GM19193 (cell line): ENCODE data around the gene STAT5A.

Experiments
- POLR2A ChIP-seq: IDR thresholded peaks from 4 replicates; pipeline ENCODE4 v1.6.1; 2011; ENCODE audit not compliant: insufficient read depth, insufficient read length; ENCODE audit errors: extremely low read depth

STAT5A gene

DNA sequence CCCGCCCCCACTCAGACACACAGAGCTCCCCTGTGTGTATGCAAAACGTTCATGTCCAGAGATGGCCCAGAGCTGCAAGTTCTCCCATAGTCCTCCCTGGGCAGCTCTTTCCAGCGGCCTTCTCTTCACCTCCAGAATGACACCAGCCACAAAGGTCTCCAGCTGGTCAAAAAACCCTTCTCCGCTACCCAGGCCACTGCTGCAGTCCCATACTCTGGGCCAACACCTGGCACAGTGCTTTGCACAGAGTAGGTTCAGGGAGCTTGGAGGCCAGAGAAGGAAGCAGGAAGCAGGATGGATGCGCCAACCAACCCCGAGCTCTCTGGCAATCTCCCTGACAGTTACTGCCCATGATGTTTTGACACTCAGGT, 11.0 kb upstream of the STAT5A start:
- no peak for TF ChIP-seq POLR2A

DNA sequence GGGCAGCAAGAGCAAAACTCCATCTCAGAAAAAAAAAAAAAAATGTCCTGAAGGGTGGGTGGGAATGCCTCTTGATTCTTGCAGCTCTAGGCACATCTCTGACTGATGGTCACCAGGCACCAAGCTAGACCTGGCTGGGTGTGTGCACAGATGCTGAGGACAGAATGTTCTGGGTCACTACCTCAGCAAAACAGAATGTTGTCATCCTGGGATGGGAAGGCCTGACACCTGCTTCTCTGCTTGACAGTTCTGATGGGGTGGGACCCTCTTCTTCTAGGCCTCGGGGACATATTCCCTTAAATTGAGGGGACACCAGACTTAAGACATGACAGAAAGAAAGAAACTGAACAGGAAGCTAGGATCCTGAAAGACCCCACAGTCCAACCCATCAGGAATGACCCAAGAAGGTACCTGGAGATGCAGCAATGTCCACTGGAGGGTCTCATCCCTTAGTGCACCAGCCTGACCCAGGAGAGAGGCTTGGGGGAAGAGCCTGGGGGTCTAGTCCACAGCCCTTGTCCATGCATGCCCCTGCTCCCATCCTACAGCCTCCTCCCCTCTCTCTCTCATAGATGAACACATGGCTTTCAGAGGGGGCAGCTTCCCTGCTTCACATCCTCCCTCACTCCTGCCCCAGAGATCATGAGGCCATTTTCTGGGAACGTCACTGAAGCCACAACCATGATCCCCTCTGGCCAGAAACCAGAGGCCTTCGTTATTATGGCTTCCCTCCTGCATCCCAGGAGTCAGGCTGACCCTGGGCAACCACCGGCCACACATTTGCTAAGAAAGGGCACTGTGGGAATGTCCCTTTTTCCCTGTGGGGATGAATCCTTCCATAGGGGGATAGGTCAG, 8.3 kb upstream of the STAT5A start:
- no peak for TF ChIP-seq POLR2A

DNA sequence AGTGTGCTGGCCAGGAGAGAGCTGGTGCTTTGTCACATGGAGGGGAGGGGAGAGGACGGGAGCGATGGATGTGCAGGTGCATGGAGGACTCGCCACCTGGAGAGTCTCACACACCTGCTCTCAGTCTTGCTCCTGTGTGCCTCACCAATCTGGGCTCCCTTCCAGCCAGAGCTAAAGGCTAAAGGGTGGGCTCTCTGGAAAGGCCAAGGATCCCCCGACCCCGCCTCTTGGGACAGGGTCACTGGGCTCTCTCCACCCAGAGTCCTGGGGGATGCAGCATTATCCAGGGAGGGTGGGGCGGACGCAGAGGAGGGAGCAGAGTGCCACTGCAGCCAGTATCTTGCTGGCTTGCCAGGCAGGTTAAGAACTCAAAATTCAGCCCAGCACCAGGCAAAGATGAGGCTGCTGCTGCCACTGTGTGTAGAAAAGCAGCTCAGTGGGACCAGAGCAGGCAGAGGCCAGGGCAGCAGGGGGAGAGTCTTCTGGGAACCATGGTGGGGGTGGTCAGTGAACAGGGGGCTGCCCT, 6.7 kb upstream of the STAT5A start:
- no peak for TF ChIP-seq POLR2A

DNA sequence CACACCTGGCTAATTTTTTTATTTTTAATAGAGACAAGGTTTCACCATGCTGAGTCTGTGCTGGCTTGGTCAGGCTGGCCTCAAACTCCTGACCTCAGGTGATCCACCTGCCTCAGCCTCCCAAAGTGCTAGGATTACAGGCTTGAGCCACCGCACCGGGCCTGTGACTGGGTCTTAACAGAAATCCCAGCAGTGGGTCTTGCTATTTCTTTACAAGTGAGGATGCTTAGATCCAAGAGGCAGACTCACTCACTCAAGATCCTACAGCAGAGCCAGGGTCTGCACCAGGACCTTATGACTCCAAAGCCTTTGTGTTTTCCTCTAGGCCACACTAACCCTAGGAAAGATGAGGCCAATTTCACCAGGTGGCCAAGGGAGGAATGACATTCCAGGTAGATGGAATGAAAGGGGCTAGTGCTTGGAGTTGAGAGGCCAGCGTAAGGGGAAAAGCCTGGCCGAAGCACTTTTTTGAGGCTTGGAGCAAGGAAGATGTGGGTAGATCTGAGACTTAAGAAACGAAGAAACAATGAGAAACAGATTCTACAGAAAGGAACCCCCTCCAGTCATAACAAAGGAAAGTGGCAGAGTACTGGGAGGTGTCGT, 5.7 kb upstream of the STAT5A start:
- TF ChIP-seq POLR2A, result no peak

DNA sequence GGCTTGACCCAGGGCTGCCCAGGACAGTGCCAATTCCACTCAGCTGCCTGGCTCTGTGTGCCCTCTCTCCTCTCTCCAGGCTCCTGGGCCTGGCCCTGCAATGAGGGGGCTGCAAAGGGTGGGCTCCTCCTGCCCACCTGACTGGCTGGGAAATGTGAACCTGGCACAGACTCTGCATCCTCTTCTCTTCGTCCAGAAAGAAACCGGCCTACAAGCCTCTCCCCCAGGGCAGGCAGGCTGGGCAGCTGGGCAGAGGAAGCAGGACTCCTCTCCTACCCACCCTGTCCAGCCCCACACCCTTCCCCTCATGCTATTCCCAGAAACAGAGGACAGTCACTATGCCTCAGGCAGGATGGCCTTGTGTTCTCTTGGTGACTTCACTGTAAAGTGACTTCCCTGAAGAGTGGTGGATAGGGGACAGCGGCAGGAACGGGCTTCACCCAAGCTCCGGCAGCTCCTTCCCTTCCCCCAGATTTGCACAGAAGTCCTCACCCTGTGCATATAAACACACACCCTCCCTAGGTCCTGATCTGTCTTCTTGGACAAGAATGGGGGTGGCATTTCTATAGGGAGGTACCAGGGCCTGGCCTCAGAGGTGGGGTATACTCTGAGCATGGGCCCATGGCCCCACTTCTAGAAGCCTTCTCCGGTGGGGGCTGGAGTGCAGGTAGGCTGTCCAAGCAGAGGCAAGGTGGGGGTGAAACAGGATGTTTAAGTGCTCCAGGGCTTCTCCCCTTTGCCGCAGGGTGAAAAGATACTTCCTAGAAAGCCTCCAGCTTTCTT, 4.9 kb upstream of the STAT5A start:
- TF ChIP-seq POLR2A, result no peak

DNA sequence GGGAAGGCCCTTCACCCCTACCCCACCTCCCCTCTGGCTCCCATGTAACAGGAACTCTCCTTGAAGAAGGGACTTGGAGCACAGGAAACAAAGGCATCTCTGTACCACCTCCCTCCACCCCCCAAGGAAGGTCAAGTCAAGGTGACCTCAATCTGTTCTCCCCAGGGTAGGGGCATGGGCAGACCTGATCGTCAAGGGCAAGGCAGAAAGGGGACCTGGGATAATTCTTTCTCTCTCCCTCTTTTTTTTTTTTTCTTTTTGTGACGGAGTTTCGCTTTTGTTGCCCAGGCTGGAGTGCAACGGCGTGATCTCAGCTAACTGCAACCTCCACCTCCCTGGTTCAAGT, 4.3 kb upstream of the STAT5A start:
- TF ChIP-seq POLR2A, result no peak

DNA sequence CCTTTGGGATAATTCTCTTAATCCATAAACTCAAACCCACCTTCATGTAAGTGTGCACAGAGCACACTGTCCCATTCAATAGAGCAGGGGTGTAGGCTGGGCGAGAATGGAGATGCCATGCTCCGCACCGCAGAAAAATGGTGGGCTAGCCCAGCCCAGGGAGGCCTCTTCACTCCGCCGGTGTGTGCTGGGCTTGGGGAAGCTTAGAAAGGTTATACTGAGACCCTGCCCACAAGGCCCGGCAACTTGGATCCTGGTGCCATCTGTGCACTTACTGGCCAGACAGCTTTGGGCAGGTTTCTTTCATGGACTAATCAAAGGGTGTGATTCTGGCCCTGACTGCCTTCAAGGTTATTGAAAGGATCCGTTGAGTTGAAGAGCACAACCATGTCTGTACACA, 3.7 kb upstream of the STAT5A start:
- TF ChIP-seq POLR2A, result no peak

DNA sequence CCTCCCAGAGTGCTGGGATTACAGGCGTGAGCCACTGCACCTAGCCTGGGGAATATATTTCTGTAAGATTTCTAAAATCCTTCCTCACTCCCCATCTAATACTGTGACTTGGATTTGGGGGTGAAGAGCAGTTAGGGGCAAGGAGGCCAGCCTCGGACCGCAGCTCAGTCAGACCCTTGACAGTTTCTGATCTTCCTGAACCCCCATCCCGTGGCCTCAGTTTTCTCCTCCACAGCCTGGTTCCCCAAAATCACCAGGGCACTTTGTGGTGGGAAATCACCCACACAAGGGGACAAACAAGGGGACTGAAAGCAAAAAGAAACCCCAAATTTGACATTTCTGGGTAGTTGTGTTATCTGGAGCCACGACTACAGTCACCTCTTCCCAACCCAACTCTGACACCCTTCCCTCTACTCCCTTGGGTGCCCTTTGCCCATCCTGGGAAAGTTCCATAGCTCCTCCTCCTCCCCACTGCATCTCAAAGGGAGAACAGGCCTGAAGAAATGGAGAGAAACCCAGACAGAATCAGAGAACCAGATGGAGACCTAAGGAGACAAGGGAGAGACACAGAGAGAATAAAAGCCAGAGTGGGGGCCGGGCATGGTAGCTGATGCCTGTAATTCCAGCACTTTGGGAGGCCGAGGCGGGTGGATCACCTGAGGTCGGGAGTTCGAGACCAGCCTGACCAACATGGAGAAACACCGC, 2.8 kb upstream of the STAT5A start:
- TF ChIP-seq POLR2A, result no peak

DNA sequence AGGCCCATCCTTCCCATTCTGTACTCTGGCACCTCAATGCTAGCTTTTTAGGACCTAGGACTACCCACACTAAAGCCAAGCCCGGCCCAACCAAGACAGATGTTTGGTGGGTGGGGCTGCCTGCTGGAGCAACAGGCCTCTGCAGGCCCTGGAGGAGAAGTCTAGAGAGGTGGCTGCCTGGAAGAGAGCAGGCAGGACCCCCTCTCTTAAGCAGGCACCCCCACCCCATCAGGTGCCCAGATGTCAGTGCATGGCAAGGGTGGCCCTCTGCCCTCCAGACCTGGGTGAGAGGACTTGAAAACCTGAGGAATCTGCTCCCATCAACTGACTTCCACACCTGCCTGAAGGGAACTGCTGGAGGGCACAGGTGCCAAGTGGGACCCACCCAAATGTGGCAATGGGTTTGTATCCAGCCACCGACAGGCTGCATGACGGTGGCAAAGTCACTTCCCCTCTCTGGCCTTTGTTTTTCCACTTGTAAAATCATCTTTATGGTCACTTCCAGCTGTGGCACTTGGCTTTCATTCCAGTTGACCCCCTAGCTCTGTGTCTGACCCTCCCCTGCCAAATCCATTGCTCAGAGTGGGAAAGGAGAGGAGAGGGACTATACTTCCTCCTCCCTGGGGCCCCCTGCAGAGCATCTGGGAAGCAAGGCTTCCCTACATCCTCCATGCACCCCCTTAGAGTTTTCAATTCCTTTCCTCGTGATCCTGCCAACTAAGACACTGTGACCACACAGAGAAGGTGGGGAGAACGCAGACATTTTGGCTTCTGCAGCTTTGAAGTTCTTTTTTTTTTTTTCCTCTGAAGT, 1.7 kb upstream of the STAT5A start:
- no peak for TF ChIP-seq POLR2A

DNA sequence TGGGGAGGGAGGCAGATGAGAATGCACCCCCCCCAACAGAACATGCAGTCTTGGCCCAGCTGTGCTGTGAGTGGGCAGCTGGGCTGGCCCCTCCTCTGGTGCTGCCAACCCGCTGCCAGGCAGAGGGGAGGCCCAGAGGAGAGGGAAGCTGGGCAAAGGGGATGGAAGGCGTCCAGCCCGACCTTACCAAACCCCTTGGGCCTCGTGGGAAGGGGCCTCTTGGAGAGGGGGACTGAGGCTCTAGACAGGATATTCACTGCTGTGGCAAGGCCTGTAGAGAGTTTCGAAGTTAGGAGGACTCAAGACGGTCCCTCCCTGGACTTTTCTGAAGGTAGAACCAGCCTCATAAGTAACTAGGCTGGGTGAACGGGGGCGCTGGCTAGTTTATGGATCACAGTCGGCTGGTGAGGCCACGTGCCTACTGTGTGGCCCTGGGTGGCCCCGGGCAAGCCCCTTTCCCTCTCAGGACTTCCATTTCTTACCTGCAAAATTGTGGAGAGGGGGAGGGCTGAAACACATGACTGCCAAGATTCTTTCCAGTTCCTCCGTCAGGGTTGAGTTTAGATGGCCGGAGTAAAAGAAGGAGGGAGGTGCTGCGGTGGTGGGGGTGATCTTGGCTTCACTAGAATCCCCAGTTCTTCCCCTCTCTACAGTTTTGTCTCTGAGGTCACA, 857 bp upstream of the STAT5A start:
- peak; percentile 67 for TF ChIP-seq POLR2A

DNA sequence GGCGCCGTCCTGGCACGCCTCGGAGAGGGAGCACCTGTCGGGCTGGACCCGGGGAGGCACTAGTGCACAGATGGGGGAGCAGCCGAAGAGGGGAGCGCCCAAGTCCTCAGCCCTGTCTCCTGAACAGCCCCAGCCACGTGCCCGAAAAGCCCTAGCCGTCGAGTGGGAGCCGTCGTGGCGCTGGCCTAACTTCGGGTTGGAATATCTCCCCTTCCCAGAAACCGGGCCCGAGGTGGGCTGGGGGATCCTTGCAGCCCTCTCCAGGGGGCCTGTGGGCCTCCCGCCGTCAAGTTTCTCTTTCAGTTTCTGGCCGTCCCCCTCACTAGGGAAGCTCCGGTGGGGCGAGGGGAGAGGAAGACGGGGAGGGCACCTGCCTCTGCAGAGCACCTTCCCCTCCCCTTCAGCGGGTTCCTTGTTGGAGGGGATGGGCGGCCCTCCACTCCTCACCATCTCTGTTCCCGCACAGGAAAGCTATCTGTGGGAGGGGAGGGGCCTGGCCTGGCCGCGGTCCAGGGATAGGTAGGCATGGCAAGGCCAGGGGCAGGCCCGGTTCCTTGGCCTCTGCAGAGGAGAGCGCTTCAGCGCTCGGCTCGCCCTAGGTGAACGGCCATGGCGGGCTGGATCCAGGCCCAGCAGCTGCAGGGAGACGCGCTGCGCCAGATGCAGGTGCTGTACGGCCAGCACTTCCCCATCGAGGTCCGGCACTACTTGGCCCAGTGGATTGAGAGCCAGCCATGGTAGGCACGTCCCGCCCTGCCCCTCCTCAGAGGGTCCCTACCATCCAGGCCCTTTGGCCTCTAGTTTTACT, 709 bp downstream of the STAT5A start:
- no peak for TF ChIP-seq POLR2A

DNA sequence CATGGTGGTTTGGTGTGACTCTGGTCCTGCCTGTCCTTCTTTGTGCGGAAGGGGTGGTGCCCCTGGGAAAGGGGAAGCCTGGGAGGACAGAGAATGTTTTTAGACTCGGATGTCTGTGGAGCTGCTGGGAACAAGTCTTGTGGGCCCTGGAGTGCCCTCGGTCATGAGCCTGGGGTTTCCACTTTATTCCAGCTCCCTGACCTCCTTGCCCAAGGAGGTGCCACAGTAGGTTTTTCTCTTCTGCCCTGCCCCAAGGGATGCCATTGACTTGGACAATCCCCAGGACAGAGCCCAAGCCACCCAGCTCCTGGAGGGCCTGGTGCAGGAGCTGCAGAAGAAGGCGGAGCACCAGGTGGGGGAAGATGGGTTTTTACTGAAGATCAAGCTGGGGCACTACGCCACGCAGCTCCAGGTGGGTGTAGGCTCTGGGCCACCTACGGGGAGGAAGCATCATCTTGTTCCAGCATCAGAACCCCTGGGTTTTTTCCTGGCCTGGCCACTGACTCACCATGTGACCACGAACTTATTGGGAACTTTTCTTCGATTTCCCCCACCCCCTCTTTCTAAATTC, 1.4 kb downstream of the STAT5A start:
- TF ChIP-seq POLR2A, result no peak
